CD14-positive monocyte (primary cell): ENCODE data around the gene TNFAIP6. TPM values are rescaled to one million over a fixed set of nuclear protein-coding genes. Genes with fewer than 3 reads are reported as not detected.

Experiments
- DNase-seq, 3 donors: peaks; one replicate each; pipeline ENCODE4 v3.0.0-alpha.2; 2011 to 2022
- H2AFZ ChIP-seq: 2 replicates; pipeline ENCODE4 v1.6.0; 2012; ENCODE audit warnings: mild to moderate bottlenecking, low read depth, low read length, inconsistent platforms; ENCODE audit not compliant: insufficient read depth, poor library complexity, severe bottlenecking
- H3K27ac ChIP-seq, 2 donors: 1 replicate in 1 of 2; 2 replicates in 1 of 2; pipeline ENCODE4 v1.5.1; 2012 to 2013; ENCODE audit warnings: low read length in 2 of 2, control low read depth in 1 of 2, inconsistent platforms in 1 of 2, low read depth in 1 of 2, mild to moderate bottlenecking in 1 of 2
- H3K27me3 ChIP-seq, 2 donors: one replicate each; pipeline versions ENCODE4 v1.6.0 to v1.6.1; 2011 to 2013; ENCODE audit warnings: low read length in 2 of 2; ENCODE audit not compliant: control insufficient read depth in 2 of 2, insufficient read depth in 2 of 2
- H3K36me3 ChIP-seq, 2 donors: replicated peaks in 1 of 2; 1 replicate in 1 of 2; 2 replicates in 1 of 2; pipeline versions ENCODE4 v1.5.1 to v1.6.1; 2012 to 2013; ENCODE audit warnings: low read length in 2 of 2, control low read depth in 1 of 2, inconsistent platforms in 1 of 2, mild to moderate bottlenecking in 1 of 2; ENCODE audit not compliant: insufficient read depth in 2 of 2, control insufficient read depth in 1 of 2
- H3K4me1 ChIP-seq, 2 donors: 1 replicate in 1 of 2; 2 replicates in 1 of 2; pipeline versions ENCODE4 v1.5.1 to v1.6.1; 2012 to 2013; ENCODE audit warnings: low read length in 2 of 2, control low read depth in 1 of 2, inconsistent platforms in 1 of 2, mild to moderate bottlenecking in 1 of 2, moderate library complexity in 1 of 2; ENCODE audit not compliant: insufficient read depth in 2 of 2, control insufficient read depth in 1 of 2
- H3K4me2 ChIP-seq: replicated peaks from 2 replicates; pipeline ENCODE3; 2012; ENCODE audit warnings: low read length, moderate library complexity, mild to moderate bottlenecking; ENCODE audit not compliant: poor library complexity, severe bottlenecking; ENCODE audit errors: extremely low read depth
- H3K4me3 ChIP-seq, 3 experiments: fragments of 200-600 bp in 1 of 3; sonication (generic) in 1 of 3; replicated peaks in 1 of 3; 1 replicate in 2 of 3; 2 replicates in 1 of 3; pipeline ENCODE4 v1.5.1; 2011 to 2013; ENCODE audit warnings: low read length in 3 of 3, mild to moderate bottlenecking in 3 of 3, control low read depth in 2 of 3, low read depth in 2 of 3, inconsistent platforms in 1 of 3, moderate library complexity in 1 of 3
- H3K79me2 ChIP-seq: 2 replicates; pipeline ENCODE4 v1.6.0; 2012; ENCODE audit warnings: mild to moderate bottlenecking, control low read depth, inconsistent platforms, low read length, moderate library complexity; ENCODE audit not compliant: insufficient read depth
- H3K9ac ChIP-seq: 2 replicates; pipeline ENCODE4 v1.6.0; 2017; ENCODE audit warnings: low read length, mild to moderate bottlenecking; ENCODE audit not compliant: insufficient read depth, poor library complexity, severe bottlenecking
- H3K9me3 ChIP-seq, 2 donors: replicated peaks in 1 of 2; 1 replicate in 1 of 2; 2 replicates in 1 of 2; pipeline versions ENCODE4 v1.5.1 to v1.6.1; 2012 to 2013; ENCODE audit warnings: low read length in 2 of 2, control low read depth in 1 of 2; ENCODE audit not compliant: control insufficient read depth in 1 of 2, insufficient read depth in 1 of 2
- H4K20me1 ChIP-seq: 2 replicates; pipeline ENCODE4 v1.6.0; 2012; ENCODE audit warnings: mild to moderate bottlenecking, low read length, control low read depth, moderate library complexity; ENCODE audit not compliant: insufficient read depth
- H3K27ac Mint-ChIP-seq, 7 donors: one replicate each; pipeline ENCODE4 v1.8.0; 2020; ENCODE audit warnings: mild to moderate bottlenecking in 7 of 7, mixed read lengths in 7 of 7, moderate library complexity in 6 of 7, inconsistent platforms in 2 of 7
- H3K27me3 Mint-ChIP-seq, 3 donors: one replicate each; pipeline ENCODE4 v1.8.0; 2021 to 2022; ENCODE audit warnings: low read depth in 3 of 3, mild to moderate bottlenecking in 3 of 3, mixed read lengths in 3 of 3, moderate library complexity in 3 of 3, inconsistent platforms in 1 of 3
- H3K36me3 Mint-ChIP-seq, 2 donors: one replicate each; pipeline ENCODE4 v1.8.0; 2020; ENCODE audit warnings: mixed read lengths in 2 of 2, inconsistent platforms in 1 of 2, mild to moderate bottlenecking in 1 of 2
- H3K4me1 Mint-ChIP-seq: one replicate; pipeline ENCODE4 v1.8.0; 2020; ENCODE audit warnings: mild to moderate bottlenecking, mixed read lengths
- H3K4me3 Mint-ChIP-seq, 2 donors: one replicate each; pipeline ENCODE4 v1.8.0; 2020; ENCODE audit warnings: mild to moderate bottlenecking in 2 of 2, mixed read lengths in 2 of 2, moderate library complexity in 1 of 2
- H3K9me3 Mint-ChIP-seq, 7 donors: one replicate each; pipeline ENCODE4 v1.8.0; 2020 to 2022; ENCODE audit warnings: mixed read lengths in 7 of 7, mild to moderate bottlenecking in 6 of 7, moderate library complexity in 6 of 7, inconsistent platforms in 2 of 7
- WGBS: methylation state at CpG from one replicate; pipeline ENCODE4 v1.1.5; 2013; ENCODE audit warnings: missing lambda C conversion rate; ENCODE audit not compliant: insufficient coverage; 5-methylcytosine and 5-hydroxymethylcytosine counted together
- intact Hi-C, 2 donors: fragments of 100-400 bp; cut with micrococcal nuclease; formaldehyde crosslinking; loops; one replicate each; pipeline versions ENCODE4 v1.15.0 to v1.15.1; 2023
- polyA plus RNA-seq, 3 donors: library from polyadenylated mRNA; depleted of rRNA in 1 of 3; unstranded in 2 of 3; stranded (reverse) in 1 of 3; fragments of 300-500 nt in 2 of 3; fragments of >200 nt in 1 of 3; fragmentation: Illumina TruSeq in 2 of 3; gene quantifications; 1 replicate in 2 of 3; 2 replicates in 1 of 3; pipeline ENCODE4 v1.2.3, GENCODE V29; 2012 to 2021
- TF ChIP-seq, protein P1 (sequence below): fragments of 200-600 bp; IDR thresholded peaks from one replicate; pipeline ENCODE4 v1.8.0; 2022; ENCODE audit warnings: antibody characterized with exemption, mild to moderate bottlenecking

The TNFAIP6 gene
- polyA plus RNA-seq, 3 donors: 2.6 to 8.2 (median 3.5) TPM

DNA sequence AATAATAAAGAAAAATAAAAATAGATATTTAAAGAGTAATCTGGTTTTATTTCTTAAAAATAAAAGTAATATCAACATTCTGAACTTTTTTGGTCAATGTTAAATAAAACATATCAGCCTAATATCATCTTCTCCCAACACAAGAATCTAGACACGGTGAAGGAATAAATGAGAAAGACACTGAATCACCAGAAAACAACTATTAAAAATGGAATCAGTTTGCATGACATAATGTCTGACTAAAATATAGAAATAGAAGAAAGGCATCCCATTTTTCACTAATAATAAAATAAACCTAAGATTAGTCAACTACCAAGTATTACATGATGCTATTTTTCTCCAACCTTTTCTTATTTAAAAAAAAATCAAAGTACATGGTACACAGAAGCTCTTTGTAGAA is 30.8 kb upstream of the TNFAIP6 start:
- peaks cover 29% of the 10 kb centered on the region for H3K4me1 Mint-ChIP-seq
- H3K27me3 ChIP-seq: no peaks in the 10 kb centered on the region
- H3K27ac ChIP-seq: no peak overlapping the region

DNA sequence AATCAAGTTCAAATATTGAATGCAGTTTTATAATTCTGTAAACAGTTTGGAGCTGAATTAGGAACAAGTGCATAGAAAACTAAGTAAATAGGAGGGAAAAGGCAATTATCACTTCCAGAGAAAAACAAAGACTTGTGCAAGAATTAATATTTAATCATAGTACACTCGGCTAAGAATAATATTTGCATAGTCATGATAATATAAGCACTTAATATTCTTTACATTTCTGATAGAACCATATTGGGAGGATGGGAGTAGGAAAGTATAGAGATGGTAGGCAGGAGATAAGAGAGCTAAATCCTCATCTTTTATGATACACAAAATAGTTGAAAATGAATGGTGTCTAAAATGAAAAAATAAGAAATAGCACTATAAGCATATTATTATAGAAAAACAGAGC is 27.4 kb upstream of the TNFAIP6 start:
- no peak overlapping the region for H3K4me2 ChIP-seq

More for the DNA sequence above, 30.8 kb upstream of the TNFAIP6 start:
- H3K27ac Mint-ChIP-seq: no peak overlapping the region
- intact Hi-C loops: no loop called here
- H3K79me2 ChIP-seq: no peaks in the 10 kb centered on the region
- H4K20me1 ChIP-seq: no peaks in the 10 kb centered on the region
- H3K4me3 ChIP-seq: no peak overlapping the region
- H3K4me2 ChIP-seq: no peak overlapping the region
- TF ChIP-seq, protein P1, sequence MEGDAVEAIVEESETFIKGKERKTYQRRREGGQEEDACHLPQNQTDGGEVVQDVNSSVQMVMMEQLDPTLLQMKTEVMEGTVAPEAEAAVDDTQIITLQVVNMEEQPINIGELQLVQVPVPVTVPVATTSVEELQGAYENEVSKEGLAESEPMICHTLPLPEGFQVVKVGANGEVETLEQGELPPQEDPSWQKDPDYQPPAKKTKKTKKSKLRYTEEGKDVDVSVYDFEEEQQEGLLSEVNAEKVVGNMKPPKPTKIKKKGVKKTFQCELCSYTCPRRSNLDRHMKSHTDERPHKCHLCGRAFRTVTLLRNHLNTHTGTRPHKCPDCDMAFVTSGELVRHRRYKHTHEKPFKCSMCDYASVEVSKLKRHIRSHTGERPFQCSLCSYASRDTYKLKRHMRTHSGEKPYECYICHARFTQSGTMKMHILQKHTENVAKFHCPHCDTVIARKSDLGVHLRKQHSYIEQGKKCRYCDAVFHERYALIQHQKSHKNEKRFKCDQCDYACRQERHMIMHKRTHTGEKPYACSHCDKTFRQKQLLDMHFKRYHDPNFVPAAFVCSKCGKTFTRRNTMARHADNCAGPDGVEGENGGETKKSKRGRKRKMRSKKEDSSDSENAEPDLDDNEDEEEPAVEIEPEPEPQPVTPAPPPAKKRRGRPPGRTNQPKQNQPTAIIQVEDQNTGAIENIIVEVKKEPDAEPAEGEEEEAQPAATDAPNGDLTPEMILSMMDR: no peak
- H3K36me3 Mint-ChIP-seq: peaks cover 0 to 3% of the 10 kb centered on the region in 2 donors
- peaks cover 16 to 25% of the 10 kb centered on the region in 2 donors for H3K4me1 ChIP-seq
- H3K9me3 ChIP-seq: no peaks in the 10 kb centered on the region
- no peak for DNase-seq
- H3K27me3 Mint-ChIP-seq: peaks cover 0 to 1% (median 0%) of the 10 kb centered on the region in 3 donors
- H2AFZ ChIP-seq: no peak overlapping the region
- peaks cover 0 to 8% (median 5%) of the 10 kb centered on the region in 7 donors for H3K9me3 Mint-ChIP-seq
- H3K4me3 Mint-ChIP-seq: no peak overlapping the region
- no peak overlapping the region for H3K9ac ChIP-seq
- H3K36me3 ChIP-seq: no peaks in the 10 kb centered on the region
- no CpG with 5 or more reads among the region's 1 CpG for WGBS

More for the DNA sequence above, 27.4 kb upstream of the TNFAIP6 start:
- no peaks in the 10 kb centered on the region for H3K9me3 ChIP-seq
- Mint-ChIP-seq H3K27ac (no peak overlapping the region), H3K36me3 (peaks cover 0 to 3% of the 10 kb centered on the region in 2 donors), H3K27me3 (peaks cover 0 to 1% (median 0%) of the 10 kb centered on the region in 3 donors), H3K4me3 (no peak overlapping the region), H3K4me1 (peaks cover 36% of the 10 kb centered on the region), H3K9me3 (peaks cover 0 to 8% (median 5%) of the 10 kb centered on the region in 7 donors)
- H3K4me1 ChIP-seq: peaks cover 24 to 35% of the 10 kb centered on the region in 2 donors
- DNase-seq: no peak
- no peak overlapping the region for H3K9ac ChIP-seq
- TF ChIP-seq, protein P1: no peak
- WGBS: no CpG with 5 or more reads among the region's 1 CpG
- no peak overlapping the region for H2AFZ ChIP-seq
- intact Hi-C loops: loop anchor here in 1 of 2 donors (10.0 kb wide), 1 partner anchor 1005 kb away; the partner anchor contains the start of gene FMNL2
- no peaks in the 10 kb centered on the region for H3K36me3 ChIP-seq
- H3K27ac ChIP-seq: no peak overlapping the region
- H3K27me3 ChIP-seq: no peaks in the 10 kb centered on the region
- no peaks in the 10 kb centered on the region for H3K79me2 ChIP-seq
- H3K4me3 ChIP-seq: no peak overlapping the region
- H4K20me1 ChIP-seq: no peaks in the 10 kb centered on the region
